LNCaP clone FGC (cell line): ENCODE results near the gene DCLK2.

Experiments used
- DNase-seq: peaks from one replicate; pipeline ENCODE4 v3.0.0-alpha.2; 2011; ENCODE audit warnings: low read depth
- H3K4me3 ChIP-seq: 2 replicates; pipeline ENCODE4 v1.5.1; 2011; ENCODE audit warnings: mild to moderate bottlenecking, low read depth, low read length, control low read depth
- CTCF ChIP-seq: IDR thresholded peaks from 2 replicates; pipeline ENCODE4 v1.5.1; 2012; ENCODE audit warnings: mild to moderate bottlenecking; ENCODE audit not compliant: control insufficient read depth, insufficient read depth; ENCODE audit errors: extremely low read depth

The DCLK2 gene

GRCh38 chr4:150123087-150123486 lies 44.8 kb downstream of the DCLK2 start:
- TF ChIP-seq CTCF: no peak
- DNase-seq: no peak
- no peak overlapping the region for H3K4me3 ChIP-seq

GRCh38 chr4:150123796-150124677 lies 45.8 kb downstream of the DCLK2 start:
- TF ChIP-seq CTCF: no peak
- no peak for DNase-seq

GRCh38 chr4:150126201-150126863 lies 48.1 kb downstream of the DCLK2 start:
- DNase-seq: no peak
- H3K4me3 ChIP-seq: no peak overlapping the region
- no peak for TF ChIP-seq CTCF

More at GRCh38 chr4:150123796-150124677, 45.8 kb downstream of the DCLK2 start:
- H3K4me3 ChIP-seq: no peak overlapping the region

GRCh38 chr4:150126864-150127203 lies 48.6 kb downstream of the DCLK2 start:
- no peak overlapping the region for H3K4me3 ChIP-seq
- DNase-seq: no peak
- no peak for TF ChIP-seq CTCF

- DNase-seq: no peak
- no peak overlapping the region for H3K4me3 ChIP-seq
- no peak for TF ChIP-seq CTCF
Observed at GRCh38 chr4:150127757-150128156, 49.5 kb downstream of the DCLK2 start.

GRCh38 chr4:150130933-150131332 lies 52.7 kb downstream of the DCLK2 start:
- no peak overlapping the region for H3K4me3 ChIP-seq
- TF ChIP-seq CTCF: no peak
- no peak for DNase-seq
